ENCODE measurements around the gene PSMD3. TPM values are rescaled to one million over a fixed set of nuclear protein-coding genes. Genes with fewer than 3 reads are reported as not detected.

The PSMD3 gene
- total RNA-seq, 2 experiments from 2014 or later, result 104 to 116 TPM

- DNase-seq, result no peak
- no peaks in the 10 kb centered on the region for H3K9me3 Mint-ChIP-seq (ENCODE audit: insufficient read depth)
- CTCF ChIA-PET, result interaction anchor here (1.2 to 3.0 kb wide), 4 partner anchors 8 to 78 kb away, joined by 3 to 18 read pairs (median 5); no protein-coding TSS in a partner anchor
- H3K27me3 Mint-ChIP-seq (ENCODE audit: low read depth), result no peaks in the 10 kb centered on the region
- POLR2A ChIA-PET, result no interaction called here
- H3K4me3 Mint-ChIP-seq, result no peak overlapping the region
- H3K4me1 Mint-ChIP-seq (ENCODE audit: low read depth), result no peaks in the 10 kb centered on the region
- H3K27ac Mint-ChIP-seq, result no peak overlapping the region
- peaks cover 33% of the 10 kb centered on the region for H3K36me3 Mint-ChIP-seq (ENCODE audit: low read depth)
- ATAC-seq, result no peak
Observed at GRCh38 chr17:40035162-40035559, 54.6 kb downstream of the PSMD3 start.

- DNase-seq (no peak), ATAC-seq (no peak)
- Mint-ChIP-seq H3K36me3 (ENCODE audit: low read depth) (peaks cover 17% of the 10 kb centered on the region), H3K27me3 (ENCODE audit: low read depth) (no peaks in the 10 kb centered on the region), H3K4me1 (ENCODE audit: low read depth) (no peaks in the 10 kb centered on the region), H3K4me3 (no peak overlapping the region), H3K9me3 (ENCODE audit: insufficient read depth) (no peaks in the 10 kb centered on the region), H3K27ac (no peak overlapping the region)
- ChIA-PET CTCF (interaction anchor here (0.6 to 2.5 kb wide), 9 partner anchors 12 to 180 kb away, joined by 3 to 9 read pairs (median 4); partner anchors contain the start of genes MED24 and WIPF2), POLR2A (interaction anchor here (0.6 kb wide), 1 partner anchor 54 kb away, joined by 3 read pairs; no protein-coding TSS in a partner anchor)
Observed at GRCh38 chr17:40038882-40039513, 58.4 kb downstream of the PSMD3 start.

GRCh38 chr17:40041196-40041595, 60.6 kb downstream of the PSMD3 start:
- Mint-ChIP-seq H3K4me3 (no peak overlapping the region), H3K27ac (peak overlapping the region; percentile 15), H3K36me3 (ENCODE audit: low read depth) (peaks cover 16% of the 10 kb centered on the region), H3K9me3 (ENCODE audit: insufficient read depth) (no peaks in the 10 kb centered on the region), H3K27me3 (ENCODE audit: low read depth) (no peaks in the 10 kb centered on the region), H3K4me1 (ENCODE audit: low read depth) (no peaks in the 10 kb centered on the region)
- POLR2A ChIA-PET, result interaction anchor here (0.6 to 0.8 kb wide), 2 partner anchors 13 to 95 kb away, joined by 4 to 5 read pairs; partner anchors contain the start of gene MED24
- CTCF ChIA-PET, result interaction anchor here (1.5 to 2.5 kb wide), 2 partner anchors 13 to 34 kb away, joined by 8 to 9 read pairs; no protein-coding TSS in a partner anchor
- DNase-seq (no peak), ATAC-seq (no peak)

Small RNA genes lying within 50 kb of the gene (microRNA-seq; reads per million reads assigned to microRNA genes)
- not detected for gene MIR6884

Other genes with a start within 250 kb of the PSMD3 start
- under 1 TPM in 1 of 2 experiments, not detected in 1; 0.37 TPM for gene GRB7, start 242.9 kb upstream of the PSMD3 start, total RNA-seq
- 10 to 100 TPM; 31.1 to 31.9 TPM for gene IKZF3, start 116.5 kb upstream of the PSMD3 start, total RNA-seq
- not detected for gene ZPBP2, start 112.6 kb upstream of the PSMD3 start, total RNA-seq
- 10 to 100 TPM; 48.6 to 56.7 TPM for gene GSDMB, start 62.2 kb upstream of the PSMD3 start, total RNA-seq
- gene ORMDL3, start 53.2 kb upstream of the PSMD3 start, total RNA-seq, result 100 to 1,000 TPM; 151 to 168 TPM
- not detected for gene LRRC3C, start 53.1 kb upstream of the PSMD3 start, total RNA-seq
- gene GSDMA, start 17.8 kb upstream of the PSMD3 start, total RNA-seq, result 1 to 10 TPM; 3.3 to 4.5 TPM
- not detected for gene CSF3, start 34.6 kb downstream of the PSMD3 start, total RNA-seq
- gene MED24, start 73.6 kb downstream of the PSMD3 start, total RNA-seq, result 10 to 100 TPM; 93.4 to 96.7 TPM
- gene THRA, start 82.2 kb downstream of the PSMD3 start, total RNA-seq, result 1 to 10 TPM; 8.7 to 9.7 TPM
- 1 to 10 TPM; 4.1 to 4.9 TPM for gene NR1D1, start 119.8 kb downstream of the PSMD3 start, total RNA-seq
- 10 to 100 TPM; 80.5 to 83.2 TPM for gene MSL1, start 141.2 kb downstream of the PSMD3 start, total RNA-seq
- 10 to 100 TPM; 66.2 to 67.7 TPM for gene CASC3, start 159.7 kb downstream of the PSMD3 start, total RNA-seq
- 1 to 10 TPM; 4.8 to 5.3 TPM for gene RAPGEFL1, start 196.7 kb downstream of the PSMD3 start, total RNA-seq
- gene WIPF2, start 238.5 kb downstream of the PSMD3 start, total RNA-seq, result 10 to 100 TPM; 22.0 to 27.4 TPM

Measured in activated CD8-positive, alpha-beta T cell treated with anti-CD3 and anti-CD28 coated beads, Interleukin-2, amount 10 ng/mL, durations not matched to agents 7 days and 5 days (primary cell).